Measurements from ENCODE around the gene CAMK1D. TPM values are rescaled to one million over a fixed set of nuclear protein-coding genes. Genes with fewer than 3 reads are reported as not detected.

The CAMK1D gene
- total RNA-seq, 4 donors from 2014 or later: 29.7 to 36.7 (median 33.3) TPM

DNA sequence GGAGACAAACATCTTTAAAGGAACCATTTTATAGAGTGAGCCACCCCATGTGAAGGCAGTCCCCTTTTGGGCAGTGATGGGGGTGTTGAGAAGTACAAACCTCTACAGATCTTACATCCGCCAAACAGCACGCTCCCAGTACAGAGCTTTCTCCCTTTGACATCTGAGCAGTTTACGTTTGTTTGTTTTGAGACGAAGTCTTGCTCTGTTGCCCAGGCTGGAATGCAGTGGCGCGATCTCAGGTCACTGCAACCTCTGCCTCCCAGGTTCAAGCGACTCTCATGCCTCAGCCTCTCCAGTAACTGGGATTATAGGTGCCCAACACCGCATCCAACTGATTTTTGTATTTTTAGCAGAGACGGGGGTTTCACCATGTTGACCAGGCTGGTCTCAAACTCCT is 523.2 kb downstream of the CAMK1D start:
- no peak overlapping the region for H3K4me3 ChIP-seq (ENCODE audit: low read depth, poor library complexity, severe bottlenecking)
- WGBS, 2 donors: 89 to 90% methylated on average over 9 of the region's 9 CpGs
- TF ChIP-seq, protein P1, sequence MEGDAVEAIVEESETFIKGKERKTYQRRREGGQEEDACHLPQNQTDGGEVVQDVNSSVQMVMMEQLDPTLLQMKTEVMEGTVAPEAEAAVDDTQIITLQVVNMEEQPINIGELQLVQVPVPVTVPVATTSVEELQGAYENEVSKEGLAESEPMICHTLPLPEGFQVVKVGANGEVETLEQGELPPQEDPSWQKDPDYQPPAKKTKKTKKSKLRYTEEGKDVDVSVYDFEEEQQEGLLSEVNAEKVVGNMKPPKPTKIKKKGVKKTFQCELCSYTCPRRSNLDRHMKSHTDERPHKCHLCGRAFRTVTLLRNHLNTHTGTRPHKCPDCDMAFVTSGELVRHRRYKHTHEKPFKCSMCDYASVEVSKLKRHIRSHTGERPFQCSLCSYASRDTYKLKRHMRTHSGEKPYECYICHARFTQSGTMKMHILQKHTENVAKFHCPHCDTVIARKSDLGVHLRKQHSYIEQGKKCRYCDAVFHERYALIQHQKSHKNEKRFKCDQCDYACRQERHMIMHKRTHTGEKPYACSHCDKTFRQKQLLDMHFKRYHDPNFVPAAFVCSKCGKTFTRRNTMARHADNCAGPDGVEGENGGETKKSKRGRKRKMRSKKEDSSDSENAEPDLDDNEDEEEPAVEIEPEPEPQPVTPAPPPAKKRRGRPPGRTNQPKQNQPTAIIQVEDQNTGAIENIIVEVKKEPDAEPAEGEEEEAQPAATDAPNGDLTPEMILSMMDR (IDR thresholded peaks at IDR 0.05): no peak
- no peak for TF ChIP-seq POLR2A (IDR thresholded peaks at IDR 0.05)
- no peak for DNase-seq (ENCODE audit: low spot score in 2 of 2)
- intact Hi-C loops (cut with DNase I; ENCODE audit: low total_unique reads): no loop called here

DNA sequence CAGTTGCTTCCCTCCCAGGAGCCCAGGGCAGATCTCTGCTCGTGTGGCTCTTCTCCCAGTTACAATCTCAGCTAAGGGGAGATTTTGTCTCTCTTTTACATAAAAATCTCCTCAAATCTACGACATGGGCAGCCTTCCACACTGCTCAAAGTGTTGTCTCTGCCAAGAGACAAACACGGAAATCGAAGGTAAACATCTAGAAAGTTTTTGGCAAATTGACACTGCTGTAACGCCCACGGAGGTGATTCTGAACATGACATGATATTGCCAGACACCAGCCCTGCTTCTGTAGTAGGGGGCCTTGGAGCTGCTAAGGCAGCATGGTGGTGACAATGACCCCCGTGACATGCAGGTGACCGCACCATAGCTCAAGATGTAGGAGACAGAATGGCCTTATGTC is 523.8 kb downstream of the CAMK1D start:
- H3K4me3 ChIP-seq (ENCODE audit: low read depth, poor library complexity, severe bottlenecking): no peak overlapping the region
- DNase-seq (ENCODE audit: low spot score in 2 of 2): no peak
- no peak for TF ChIP-seq POLR2A (IDR thresholded peaks at IDR 0.05)
- TF ChIP-seq, protein P1 (IDR thresholded peaks at IDR 0.05): no peak
- intact Hi-C loops (cut with DNase I; ENCODE audit: low total_unique reads): no loop called here
- 59 to 61% methylated on average over 8 of the region's 8 CpGs for WGBS, 2 donors

DNA sequence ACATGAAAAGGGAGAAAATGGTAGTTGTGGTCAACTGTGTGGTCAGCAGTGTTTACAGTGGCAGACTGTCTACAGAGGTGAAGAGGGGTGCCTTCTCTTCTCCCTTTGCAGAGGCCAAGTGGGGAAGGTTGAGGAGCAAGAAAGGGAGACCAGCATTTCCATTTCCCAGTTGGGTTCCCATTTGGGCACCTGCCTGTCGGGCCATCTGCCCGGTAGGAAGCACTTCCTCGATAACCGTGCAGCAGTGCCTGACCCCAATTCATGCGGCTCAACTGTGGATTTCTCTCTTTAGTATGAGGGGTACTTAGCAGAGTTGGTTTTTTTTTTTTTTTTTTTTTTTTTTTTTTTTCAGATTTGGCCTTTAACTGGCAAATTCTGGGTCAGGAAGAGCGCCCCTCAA is 525.2 kb downstream of the CAMK1D start:
- 91 to 93% methylated on average over 6 of the region's 6 CpGs for WGBS, 2 donors
- no peak for DNase-seq (ENCODE audit: low spot score in 2 of 2)
- TF ChIP-seq, protein P1 (IDR thresholded peaks at IDR 0.05): no peak
- TF ChIP-seq POLR2A (IDR thresholded peaks at IDR 0.05): no peak
- intact Hi-C loops (cut with DNase I; ENCODE audit: low total_unique reads): no loop called here
- no peak overlapping the region for H3K4me3 ChIP-seq (ENCODE audit: low read depth, poor library complexity, severe bottlenecking)

DNA sequence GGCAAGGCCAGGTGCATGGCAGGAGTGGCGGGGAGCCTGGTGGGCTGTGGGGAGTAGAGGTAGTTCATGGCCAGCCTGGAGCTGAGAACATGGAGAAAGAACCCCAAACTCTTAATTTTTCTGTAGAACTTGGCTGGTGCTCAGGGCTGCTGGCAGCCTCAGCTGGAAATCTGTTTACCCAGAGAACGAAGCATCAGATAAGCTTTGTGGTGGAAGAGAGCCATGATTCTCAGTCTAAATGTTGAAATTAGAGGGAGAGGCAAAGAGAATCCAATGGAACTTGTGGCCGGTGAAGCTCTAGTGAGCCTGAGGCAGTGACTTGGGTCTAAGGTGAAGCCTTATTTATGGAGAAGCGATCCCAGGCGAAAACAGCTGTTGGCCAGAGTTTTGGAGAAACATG is 525.8 kb downstream of the CAMK1D start:
- WGBS, 2 donors: 45 to 51% methylated on average over 5 of the region's 5 CpGs
- no peak for DNase-seq (ENCODE audit: low spot score in 2 of 2)
- intact Hi-C loops (cut with DNase I; ENCODE audit: low total_unique reads): no loop called here
- TF ChIP-seq, protein P1 (IDR thresholded peaks at IDR 0.05): no peak
- no peak for TF ChIP-seq POLR2A (IDR thresholded peaks at IDR 0.05)
- no peak overlapping the region for H3K4me3 ChIP-seq (ENCODE audit: low read depth, poor library complexity, severe bottlenecking)

DNA sequence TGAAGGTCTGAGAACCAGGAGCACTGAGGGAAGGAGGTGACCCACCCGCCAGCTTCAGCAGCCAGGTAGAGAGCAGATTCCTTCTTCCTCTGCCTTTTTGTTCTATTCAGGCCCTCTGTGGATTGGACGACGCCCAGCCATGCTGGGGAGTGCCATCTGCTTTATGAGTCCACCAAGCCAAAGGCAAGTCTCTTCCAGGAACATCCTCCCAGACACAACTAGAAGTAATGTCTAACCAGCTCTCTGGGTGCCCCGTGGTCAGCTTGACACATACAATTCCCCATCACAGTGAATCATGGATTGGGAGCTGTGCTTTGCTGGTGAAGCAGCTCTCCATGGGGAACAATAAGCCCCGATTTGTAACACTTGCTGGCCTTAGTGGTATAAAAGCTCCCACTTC is 526.9 kb downstream of the CAMK1D start:
- H3K4me3 ChIP-seq (ENCODE audit: low read depth, poor library complexity, severe bottlenecking): no peak overlapping the region
- intact Hi-C loops (cut with DNase I; ENCODE audit: low total_unique reads): no loop called here
- no peak for TF ChIP-seq POLR2A (IDR thresholded peaks at IDR 0.05)
- TF ChIP-seq, protein P1 (IDR thresholded peaks at IDR 0.05): no peak
- WGBS, 2 donors: 74 to 79% methylated on average over 5 of the region's 5 CpGs
- DNase-seq (ENCODE audit: low spot score in 2 of 2): no peak

DNA sequence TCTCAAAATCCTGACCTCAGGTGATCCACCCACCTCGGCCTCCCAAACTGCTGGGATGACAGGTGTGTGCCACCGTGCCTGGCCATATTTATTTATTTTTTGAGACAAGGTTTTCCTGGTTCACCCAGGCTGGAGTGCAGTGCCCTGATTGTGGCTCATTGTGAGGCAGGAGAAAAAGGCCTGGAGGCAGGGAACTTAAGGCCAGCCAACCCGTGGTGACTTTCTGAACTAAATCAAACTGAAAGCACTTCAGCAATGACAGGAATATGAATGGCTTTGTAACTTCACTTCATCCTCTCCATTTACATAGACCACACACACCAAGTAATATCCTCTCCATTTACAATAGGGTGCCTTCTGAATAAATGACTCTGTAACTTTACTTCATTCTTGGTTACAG is 527.8 kb downstream of the CAMK1D start:
- 66 to 76% methylated on average over 3 of the region's 3 CpGs for WGBS, 2 donors
- no peak overlapping the region for H3K4me3 ChIP-seq (ENCODE audit: low read depth, poor library complexity, severe bottlenecking)
- no peak for TF ChIP-seq POLR2A (IDR thresholded peaks at IDR 0.05)
- TF ChIP-seq, protein P1 (IDR thresholded peaks at IDR 0.05): no peak
- no peak for DNase-seq (ENCODE audit: low spot score in 2 of 2)
- intact Hi-C loops (cut with DNase I; ENCODE audit: low total_unique reads): no loop called here
